H54 (cell line): Measurements from ENCODE around the gene KRABD2.

ENCODE experiments used
- DNase-seq: peaks from one replicate; pipeline ENCODE4 v3.0.0; 2011; ENCODE audit warnings: low spot score, mixed read lengths; ENCODE audit not compliant: insufficient read length
- FAIRE-seq: peaks from 3 replicates; lab custom pipeline; 2011; peaks lifted over from hg19 to GRCh38; lab: Jason Lieb, UNC
- POLR2A ChIP-seq: IDR thresholded peaks from 2 replicates; pipeline ENCODE4 v1.6.1; 2011; ENCODE audit warnings: low read depth, mild to moderate bottlenecking, low read length

KRABD2 gene

DNA sequence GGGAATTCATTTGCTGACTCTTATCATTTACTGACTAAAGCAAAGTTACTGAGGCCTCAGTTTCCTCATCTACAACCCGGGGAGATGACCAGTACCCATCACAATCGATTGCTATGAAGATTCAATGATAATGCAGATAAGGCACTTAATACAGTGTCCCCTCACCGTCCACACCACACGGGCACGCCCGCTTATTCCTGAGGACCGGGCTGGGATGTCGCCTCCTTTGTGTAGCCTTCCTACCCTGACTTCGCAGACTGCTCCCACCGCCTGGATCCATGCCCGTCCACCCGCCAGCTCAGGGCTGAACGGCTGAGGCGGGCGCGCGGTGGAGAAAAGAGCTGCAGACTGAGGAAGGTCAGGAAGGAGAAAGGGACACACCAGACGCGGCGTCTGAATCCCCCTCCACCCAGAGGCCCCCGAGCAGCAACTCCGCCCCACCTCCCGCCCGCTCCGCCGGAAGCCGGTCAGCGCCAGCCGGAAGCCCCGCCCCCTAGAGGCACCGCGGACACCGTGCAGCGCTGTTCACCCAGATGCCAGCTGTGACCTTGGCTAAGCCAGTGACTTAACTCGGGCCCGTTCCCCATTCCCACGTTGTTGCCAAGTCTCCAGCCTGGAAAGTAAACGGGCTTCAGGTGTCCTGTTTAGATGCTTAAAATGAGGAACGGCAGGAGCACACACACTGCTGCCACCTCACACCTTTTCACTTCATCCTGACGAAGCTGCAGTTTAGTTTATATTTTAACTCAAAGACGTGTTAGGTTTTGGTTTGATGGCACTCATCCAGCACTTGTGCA is at the start of gene KRABD2:
KRABD2 (minus strand) TSS at position 434 of the 797 bp plus-strand sequence.
- TF ChIP-seq POLR2A, result peak; percentile 74
- peak; percentile 38 for FAIRE-seq
- peak; percentile 93 for DNase-seq

DNA sequence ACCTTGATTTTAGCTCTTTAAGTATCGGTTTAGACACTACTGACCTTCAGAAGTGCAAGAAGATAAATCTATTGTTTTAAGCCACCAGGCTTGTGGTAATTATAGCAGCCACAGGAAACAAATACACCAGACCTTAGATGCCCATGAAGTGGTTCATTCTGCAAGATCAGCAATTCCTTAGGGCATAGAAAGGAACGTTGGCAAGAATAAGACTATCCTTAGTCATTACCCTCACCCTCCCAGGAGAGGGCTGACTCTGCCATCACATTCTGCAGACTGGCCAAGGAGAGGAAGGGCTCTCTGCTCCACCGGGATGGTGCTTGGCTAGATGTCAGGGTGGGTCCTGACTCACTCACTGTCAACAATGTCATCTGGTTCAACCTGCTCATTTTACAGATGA is 45.1 kb upstream of the KRABD2 start:
- FAIRE-seq (no peak), DNase-seq (no peak)
- TF ChIP-seq POLR2A, result no peak

DNA sequence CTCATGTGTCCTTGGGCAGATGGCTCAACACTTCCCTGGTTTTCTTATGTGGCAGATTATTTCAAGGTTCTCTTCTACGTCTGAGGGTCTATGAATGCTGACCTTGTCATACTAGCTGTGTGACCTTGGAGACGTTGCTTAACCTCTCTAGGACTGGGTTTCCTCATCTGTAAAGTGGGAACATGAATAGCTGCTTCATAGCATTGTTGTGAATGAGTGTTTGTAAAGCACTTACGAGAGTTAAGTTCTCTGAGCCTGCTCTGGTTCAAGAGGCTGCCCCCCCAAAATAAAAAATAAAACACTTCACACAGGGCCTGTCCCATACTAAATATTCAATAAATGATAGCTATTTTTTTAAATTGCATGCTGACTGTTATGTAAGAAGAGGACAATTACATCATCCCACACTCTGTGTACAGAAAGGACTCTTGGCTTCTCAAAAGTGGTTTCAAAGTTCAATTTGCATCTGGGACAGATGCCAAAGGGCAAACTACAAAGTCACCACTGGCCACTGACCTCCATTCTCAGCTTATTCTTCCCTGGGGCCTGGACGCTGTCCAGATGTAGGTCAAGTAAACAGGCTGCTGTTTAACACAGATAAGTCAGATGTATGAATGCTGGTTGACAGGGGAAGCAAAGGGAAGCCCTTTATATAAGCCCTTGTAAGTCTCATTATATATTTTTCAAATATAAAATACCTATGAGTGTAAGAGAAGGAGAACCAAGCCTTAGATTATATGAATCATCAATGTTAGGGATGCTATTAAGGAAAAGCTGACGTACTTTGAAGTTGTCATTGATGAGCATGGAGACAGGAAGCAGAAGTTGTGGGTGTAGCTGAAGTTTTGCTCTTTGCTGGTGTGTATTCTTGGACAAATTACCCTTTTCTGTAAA is 43.8 kb upstream of the KRABD2 start:
- TF ChIP-seq POLR2A, result no peak
- DNase-seq (peak; percentile 18), FAIRE-seq (peak; percentile 23)

DNA sequence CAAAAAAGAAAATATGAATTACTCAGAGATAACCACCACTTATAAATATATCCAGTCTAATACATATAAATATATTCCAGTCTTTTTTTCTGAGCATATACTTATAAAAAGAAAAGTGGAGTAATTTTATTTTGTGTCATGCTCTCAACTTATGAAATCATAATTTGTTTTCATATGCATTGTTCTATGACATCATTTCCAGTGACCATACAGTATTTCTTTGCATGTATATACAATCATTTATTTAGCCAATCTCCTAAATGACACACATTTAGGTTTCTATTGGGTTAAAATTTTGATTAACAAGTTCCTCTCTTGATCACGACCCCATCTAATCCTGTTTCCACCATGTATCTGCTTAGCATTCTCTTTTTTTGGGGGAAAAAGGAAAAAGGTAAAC is 42.8 kb upstream of the KRABD2 start:
- TF ChIP-seq POLR2A, result no peak
- DNase-seq (no peak), FAIRE-seq (no peak)

DNA sequence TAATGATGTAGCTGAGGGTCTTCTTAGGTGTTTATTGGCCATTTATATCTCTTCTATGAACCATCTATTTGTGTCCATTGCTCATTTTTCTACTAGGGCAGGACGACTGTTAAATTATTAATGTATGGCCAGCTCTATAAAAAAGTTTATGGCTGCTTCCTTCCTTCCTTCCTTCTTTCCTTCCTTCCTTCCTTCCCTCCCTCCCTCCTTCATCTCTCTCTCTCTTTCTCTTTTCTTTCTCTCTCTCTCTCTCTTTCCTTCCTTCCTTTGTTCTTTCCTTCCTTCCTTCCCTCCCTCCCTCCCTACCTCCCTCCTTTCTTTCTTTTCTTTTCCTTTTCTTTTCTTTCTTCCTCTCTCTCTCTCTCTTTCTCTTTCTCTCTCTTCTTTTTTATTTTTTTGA is 42.0 kb upstream of the KRABD2 start:
- TF ChIP-seq POLR2A, result no peak
- DNase-seq, result no peak
- FAIRE-seq, result no peak

DNA sequence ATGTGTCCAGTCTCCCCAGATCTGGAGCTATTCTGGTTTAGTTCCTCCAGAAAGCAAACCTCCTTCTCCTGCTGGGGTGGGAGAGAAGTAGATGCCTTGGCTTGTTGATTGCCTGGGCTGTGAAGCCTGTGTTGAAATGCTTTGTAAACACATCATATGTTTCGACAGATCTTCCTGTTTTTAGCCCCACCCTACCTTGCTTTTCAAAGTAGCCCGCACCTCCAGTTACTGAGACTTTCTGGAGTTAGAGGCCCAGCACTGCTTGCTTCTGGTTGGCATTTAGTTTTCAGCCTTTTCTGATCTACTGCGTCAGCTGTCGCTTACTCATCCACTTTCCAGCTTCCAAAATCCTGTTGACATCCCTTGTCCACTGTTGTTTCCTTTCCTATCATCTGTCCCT is 41.3 kb upstream of the KRABD2 start:
- FAIRE-seq (no peak), DNase-seq (no peak)

DNA sequence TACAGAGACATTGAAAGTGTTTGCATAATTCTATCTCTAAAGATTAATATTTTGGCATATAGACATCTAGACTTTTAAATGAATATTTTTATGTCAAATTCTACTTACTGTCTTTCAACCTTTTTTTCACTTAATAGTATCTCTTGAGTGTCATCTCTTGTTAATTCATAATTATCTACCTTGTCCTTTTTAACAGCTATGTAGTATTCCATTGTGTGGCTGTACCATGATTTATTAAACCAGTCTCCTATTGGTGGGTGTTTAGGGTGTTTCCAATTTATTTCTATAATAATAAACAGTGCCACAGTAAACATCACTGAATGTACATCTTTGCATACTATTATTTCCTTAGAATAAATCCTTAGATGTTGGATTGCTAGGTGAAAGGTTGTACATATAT is 37.4 kb upstream of the KRABD2 start:
- TF ChIP-seq POLR2A, result no peak
- no peak for DNase-seq
- FAIRE-seq, result no peak

More for the DNA sequence above, 41.3 kb upstream of the KRABD2 start:
- no peak for TF ChIP-seq POLR2A

DNA sequence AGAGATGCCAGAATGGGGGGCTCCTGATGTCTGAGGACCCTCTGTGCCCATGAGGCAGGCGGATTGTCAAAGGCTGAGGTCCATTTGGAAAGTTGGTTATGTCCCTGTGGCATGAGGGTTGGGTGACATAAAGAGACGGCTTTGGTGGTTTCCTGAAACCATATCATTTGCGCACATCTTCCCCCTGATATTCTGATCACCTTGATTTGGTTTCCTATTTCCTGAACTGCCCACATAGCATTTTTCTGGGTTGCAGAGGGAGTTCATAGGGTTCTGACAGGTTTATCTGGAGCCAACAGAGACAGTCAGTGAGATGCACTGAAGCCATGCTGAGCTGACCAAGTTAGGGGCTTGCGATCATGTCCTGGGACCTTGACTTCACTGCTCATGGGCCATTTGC is 36.8 kb upstream of the KRABD2 start:
- no peak for DNase-seq
- TF ChIP-seq POLR2A, result no peak
- no peak for FAIRE-seq

DNA sequence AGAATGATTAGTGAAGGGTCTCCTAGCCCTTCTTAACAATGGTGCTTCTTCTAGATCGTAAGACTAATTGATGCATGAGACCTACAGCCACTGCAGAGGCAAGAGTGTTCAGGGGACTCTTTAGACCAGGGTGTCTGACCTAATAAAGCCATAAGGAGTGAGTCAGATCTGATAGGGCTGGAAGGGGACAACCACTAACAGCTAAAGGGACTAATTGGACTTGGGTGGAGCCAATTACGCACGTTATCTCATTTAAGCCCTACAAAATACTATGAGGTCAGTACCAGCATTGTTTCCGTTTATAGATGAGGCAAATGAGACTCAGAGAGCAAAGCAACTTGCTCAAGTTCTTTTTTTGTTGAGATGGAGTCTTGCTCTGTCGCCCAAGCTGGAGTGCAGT is 35.6 kb upstream of the KRABD2 start:
- DNase-seq (no peak), FAIRE-seq (no peak)
- no peak for TF ChIP-seq POLR2A

DNA sequence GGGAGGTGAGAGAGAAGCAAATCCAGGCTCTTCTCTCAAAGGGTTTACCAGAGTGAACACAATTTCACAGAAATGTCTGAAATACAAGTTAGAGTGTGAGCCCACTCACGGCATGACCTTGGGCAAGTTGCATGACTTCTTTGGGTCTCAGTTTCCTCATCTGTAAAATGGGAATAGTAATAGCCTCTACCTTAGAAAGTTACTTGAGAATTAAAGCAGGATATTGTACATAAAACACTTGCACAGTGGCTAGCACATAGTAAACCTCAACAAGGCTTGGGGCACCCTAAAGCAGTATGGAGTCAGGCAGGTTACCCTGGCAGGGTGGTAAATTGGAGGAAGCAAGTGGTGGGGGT is 34.4 kb upstream of the KRABD2 start:
- DNase-seq (no peak), FAIRE-seq (no peak)
- no peak for TF ChIP-seq POLR2A

DNA sequence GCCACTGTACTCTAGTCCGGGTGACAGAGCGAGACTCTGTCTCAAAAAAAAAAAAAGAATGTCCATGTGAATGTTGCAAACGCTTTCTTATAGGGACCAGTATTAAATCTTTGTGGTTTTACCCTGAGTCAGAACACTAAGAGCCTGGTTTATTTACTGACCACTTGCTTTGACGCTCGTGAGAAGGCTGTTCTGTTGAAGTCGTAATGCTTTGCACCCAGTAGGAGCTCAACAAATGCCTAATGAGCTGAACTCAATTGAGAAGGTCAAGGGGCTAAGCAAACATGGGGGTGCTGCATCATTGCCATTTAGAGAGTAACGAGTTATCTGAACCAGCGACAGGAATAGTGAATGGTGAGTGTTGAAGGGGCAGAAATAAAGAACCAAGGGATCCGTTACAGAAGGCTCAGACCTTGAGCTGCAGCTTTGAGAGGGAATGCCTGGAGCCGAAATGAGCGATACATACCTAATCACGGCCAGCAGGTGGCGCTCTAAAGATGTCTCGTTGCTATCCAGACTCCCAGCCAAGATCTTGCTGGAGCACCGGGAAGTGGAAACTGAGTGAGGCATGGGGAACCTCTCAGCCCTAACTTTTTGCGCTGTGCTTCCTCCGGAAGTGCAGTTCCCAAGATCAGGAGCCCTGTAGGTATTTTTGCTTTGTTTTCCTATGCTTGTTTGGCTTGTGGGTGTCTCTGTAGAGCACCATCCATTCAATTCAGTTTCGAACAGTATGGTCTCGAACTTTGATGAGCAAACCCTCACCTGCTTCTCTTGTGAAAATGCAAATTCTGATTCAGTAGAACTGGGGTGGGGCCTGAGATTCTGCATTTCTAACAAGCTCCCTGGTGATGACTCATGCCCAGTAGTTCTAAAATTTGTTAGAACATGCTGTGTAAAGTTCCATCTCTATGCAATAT is 33.7 kb upstream of the KRABD2 start:
- peak; percentile 94 for FAIRE-seq
- no peak for TF ChIP-seq POLR2A
- DNase-seq, result peak; percentile 71

DNA sequence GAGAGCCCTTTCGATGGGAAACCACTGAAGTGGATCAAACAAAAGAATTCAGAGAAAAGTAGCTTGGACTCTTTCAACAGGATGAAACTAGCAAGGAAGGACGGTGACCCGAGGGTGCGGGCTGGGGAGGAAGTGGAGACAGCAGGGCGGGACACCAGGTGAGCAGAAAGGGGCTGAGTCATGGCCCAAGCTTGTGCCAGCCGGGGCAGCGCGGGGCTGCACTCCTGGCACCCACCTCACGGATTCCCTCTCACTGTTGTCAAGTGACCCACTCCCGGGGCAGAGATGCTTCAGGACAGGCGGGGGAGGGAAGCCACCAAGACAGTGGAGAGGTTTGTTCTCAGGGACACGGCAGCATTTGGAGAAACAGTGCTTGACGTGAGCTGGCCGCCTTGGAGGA is 31.9 kb upstream of the KRABD2 start:
- FAIRE-seq, result no peak
- no peak for DNase-seq
- no peak for TF ChIP-seq POLR2A

DNA sequence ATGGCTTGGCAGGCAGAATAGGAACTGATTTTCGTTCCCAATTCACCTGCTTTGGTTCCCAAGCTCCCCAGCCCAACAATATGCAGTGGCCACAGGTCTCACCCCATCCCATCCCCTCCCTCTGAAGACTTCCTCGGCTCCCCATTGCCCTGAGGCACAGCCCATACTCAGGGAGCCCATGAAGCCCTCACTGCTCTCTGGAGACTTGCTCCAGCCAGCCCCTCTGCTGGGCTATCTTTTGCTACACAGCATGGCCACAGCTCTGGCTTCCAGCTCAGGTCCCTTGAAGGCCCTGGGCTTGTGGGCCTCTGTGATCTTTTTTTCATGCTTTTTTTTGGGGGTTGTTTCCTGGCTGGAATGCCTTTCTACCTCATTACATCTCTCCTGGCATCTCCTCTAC is 29.7 kb upstream of the KRABD2 start:
- FAIRE-seq (no peak), DNase-seq (no peak)
- TF ChIP-seq POLR2A, result no peak
